OCI-LY3 (cell line): ENCODE results near the gene SLC28A2.
"Not testable (repeated sequence)": the region's sequence is repeated elsewhere in the genome, so short reads cannot be mapped to it uniquely, and the experiment has no call there.

ENCODE experiments used
- H2AFZ ChIP-seq: fragments of 200-600, 300-600 bp; shearing (Covaris generic); 2 replicates; pipeline ENCODE4 v1.6.0; 2014; ENCODE audit warnings: antibody characterized with exemption, low read depth, low read length
- H3K27ac ChIP-seq: fragments of 200-600, 300-600 bp; sonication (generic); 2 replicates; pipeline ENCODE4 v1.5.1; 2014; ENCODE audit warnings: mild to moderate bottlenecking, low read length, moderate library complexity, mixed read lengths
- H3K27me3 ChIP-seq: fragments of 200-600, 300-600 bp; sonication (generic); 2 replicates; pipeline ENCODE4 v1.6.1; 2014; ENCODE audit warnings: low read depth, low read length, mixed read lengths
- H3K36me3 ChIP-seq: fragments of 200-600, 300-600 bp; sonication (generic); replicated peaks from 2 replicates; pipeline ENCODE3; 2014; ENCODE audit warnings: low read depth, low read length, mixed read lengths
- H3K4me1 ChIP-seq: fragments of 300-600, 200-600 bp; sonication (generic); 2 replicates; pipeline ENCODE4 v1.6.1; 2014; ENCODE audit warnings: low read length, mixed read lengths
- H3K4me2 ChIP-seq: fragments of 200-600, 300-600 bp; sonication (generic); 2 replicates; pipeline ENCODE4 v1.6.1; 2014; ENCODE audit warnings: low read length, mixed read lengths
- H3K4me3 ChIP-seq: fragments of 300-600, 200-600 bp; sonication (generic); 2 replicates; pipeline ENCODE4 v1.5.1; 2014; ENCODE audit warnings: antibody characterized with exemption, mild to moderate bottlenecking, low read length, moderate library complexity
- H3K79me2 ChIP-seq: fragments of 300-600, 200-600 bp; shearing (Covaris generic); 2 replicates; pipeline ENCODE4 v1.6.1; 2014; ENCODE audit warnings: mild to moderate bottlenecking, low read length, mixed read lengths
- H3K9ac ChIP-seq: fragments of 300-600, 200-600 bp; shearing (Covaris generic); 2 replicates; pipeline ENCODE4 v1.6.0; 2014; ENCODE audit warnings: mild to moderate bottlenecking, low read length, moderate library complexity
- H3K9me3 ChIP-seq: fragments of 200-600, 300-600 bp; shearing (Covaris generic); 2 replicates; pipeline ENCODE4 v1.6.1; 2014; ENCODE audit warnings: low read length, mixed read lengths; ENCODE audit not compliant: insufficient read depth
- H4K20me1 ChIP-seq: fragments of 200-600, 300-600 bp; sonication (generic); 2 replicates; pipeline ENCODE4 v1.6.1; 2016; ENCODE audit warnings: low read length, mixed read lengths; ENCODE audit not compliant: insufficient read depth
- EZH2phosphoT487 ChIP-seq: fragments of 200-600 bp; shearing (Covaris generic); IDR thresholded peaks from 2 replicates; pipeline ENCODE4 v1.6.1; 2018; ENCODE audit warnings: antibody characterized with exemption, mixed run types, low read depth
- TF ChIP-seq, protein P1 (sequence below): fragments of 200-600, 300-600 bp; sonication (generic); IDR thresholded peaks from 2 replicates; pipeline ENCODE4 v1.5.1; 2014; ENCODE audit warnings: antibody characterized with exemption, low read length, low read depth

SLC28A2 gene

DNA sequence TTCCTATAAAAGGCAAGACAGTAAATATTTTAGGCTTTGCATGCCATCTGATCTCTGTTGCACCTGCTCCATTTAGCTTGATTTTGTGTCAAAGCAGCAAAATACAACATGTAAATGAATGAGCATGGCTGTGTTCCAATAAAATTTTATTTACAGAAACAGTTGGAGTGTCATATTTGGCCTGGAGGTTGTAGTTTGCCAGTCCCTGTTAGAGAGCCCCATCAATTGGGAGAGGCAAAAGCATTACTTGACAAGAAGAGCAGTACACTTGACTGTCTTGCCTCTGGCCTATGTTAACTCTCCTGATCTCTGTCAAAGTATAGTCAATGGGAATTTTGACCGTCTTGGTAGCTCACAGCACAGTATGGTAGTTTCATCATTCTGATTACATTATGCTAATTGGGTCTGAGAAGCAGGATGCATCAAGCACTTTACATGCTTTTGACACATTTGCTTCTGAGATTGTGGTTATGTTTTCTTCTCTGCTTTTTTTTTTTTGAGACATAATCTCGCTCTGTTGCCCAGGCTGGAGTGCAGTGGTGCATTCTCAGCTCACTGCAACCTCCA lies 35.4 kb downstream of the SLC28A2 start:
- Histone ChIP-seq H3K9me3 (no peaks in the 10 kb centered on the region), H3K36me3 (no peaks in the 10 kb centered on the region), H3K4me3 (no peak overlapping the region), H3K79me2 (no peaks in the 10 kb centered on the region), H3K4me1 (no peaks in the 10 kb centered on the region), H4K20me1 (no peaks in the 10 kb centered on the region), H3K27me3 (no peaks in the 10 kb centered on the region), H2AFZ (no peak overlapping the region), H3K9ac (no peak overlapping the region), H3K4me2 (no peak overlapping the region), H3K27ac (no peak overlapping the region)
- no peak for TF ChIP-seq EZH2phosphoT487
- TF ChIP-seq, protein P1, sequence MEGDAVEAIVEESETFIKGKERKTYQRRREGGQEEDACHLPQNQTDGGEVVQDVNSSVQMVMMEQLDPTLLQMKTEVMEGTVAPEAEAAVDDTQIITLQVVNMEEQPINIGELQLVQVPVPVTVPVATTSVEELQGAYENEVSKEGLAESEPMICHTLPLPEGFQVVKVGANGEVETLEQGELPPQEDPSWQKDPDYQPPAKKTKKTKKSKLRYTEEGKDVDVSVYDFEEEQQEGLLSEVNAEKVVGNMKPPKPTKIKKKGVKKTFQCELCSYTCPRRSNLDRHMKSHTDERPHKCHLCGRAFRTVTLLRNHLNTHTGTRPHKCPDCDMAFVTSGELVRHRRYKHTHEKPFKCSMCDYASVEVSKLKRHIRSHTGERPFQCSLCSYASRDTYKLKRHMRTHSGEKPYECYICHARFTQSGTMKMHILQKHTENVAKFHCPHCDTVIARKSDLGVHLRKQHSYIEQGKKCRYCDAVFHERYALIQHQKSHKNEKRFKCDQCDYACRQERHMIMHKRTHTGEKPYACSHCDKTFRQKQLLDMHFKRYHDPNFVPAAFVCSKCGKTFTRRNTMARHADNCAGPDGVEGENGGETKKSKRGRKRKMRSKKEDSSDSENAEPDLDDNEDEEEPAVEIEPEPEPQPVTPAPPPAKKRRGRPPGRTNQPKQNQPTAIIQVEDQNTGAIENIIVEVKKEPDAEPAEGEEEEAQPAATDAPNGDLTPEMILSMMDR, result no peak

DNA sequence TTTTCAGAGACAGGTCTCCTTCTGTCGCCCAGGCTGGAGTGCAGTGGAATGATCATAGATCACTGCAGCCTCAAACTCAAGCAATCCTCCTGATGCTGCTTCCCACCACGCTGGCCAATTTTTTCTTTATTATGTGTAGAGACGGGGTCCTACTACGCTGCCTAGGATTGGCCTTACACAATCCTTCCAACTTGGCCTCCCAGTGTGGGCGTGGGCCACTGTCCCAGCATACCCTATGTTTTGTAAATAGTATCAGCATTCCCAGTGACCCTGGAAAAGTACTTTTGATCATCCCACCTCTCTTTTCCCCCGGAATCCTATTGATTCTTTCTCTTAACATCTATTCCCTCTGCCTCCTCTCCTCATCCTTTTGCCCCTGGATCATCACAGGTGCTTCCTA lies 36.9 kb downstream of the SLC28A2 start:
- H4K20me1 ChIP-seq, result no peaks in the 10 kb centered on the region

DNA sequence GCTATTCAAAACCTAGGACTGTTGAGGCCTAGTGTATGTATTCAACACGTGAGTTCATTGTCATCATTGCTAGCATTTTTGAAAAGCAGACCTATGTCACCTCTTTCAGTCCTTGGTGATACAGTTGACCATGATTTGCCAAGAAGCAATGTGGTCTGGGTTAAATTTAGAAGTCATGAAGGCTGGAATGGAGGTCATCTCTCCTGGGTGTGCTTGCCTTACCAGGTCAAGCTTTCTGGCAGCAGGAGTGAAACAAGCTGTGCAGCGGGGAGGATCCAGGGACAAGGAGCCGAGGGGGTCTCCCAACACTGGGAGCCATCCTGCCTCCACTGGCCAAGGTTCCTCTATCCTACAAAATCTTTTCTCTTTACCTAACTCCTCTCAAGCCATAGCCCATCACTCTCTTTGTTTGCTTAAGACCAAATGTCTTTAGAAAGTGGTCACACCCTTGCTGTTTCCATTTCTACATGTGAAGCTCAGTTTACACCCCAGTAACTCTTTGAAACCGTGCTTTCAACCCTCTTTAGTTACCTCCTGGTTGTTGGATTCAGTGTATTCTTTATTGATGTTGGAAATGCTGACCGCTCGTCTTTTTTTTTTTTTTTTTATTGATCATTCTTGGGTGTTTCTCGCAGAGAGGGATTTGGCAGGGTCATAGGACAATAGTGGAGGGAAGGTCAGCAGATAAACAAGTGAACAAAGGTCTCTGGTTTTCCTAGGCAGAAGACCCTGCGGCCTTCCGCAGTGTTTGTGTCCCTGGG lies 40.0 kb downstream of the SLC28A2 start:
- H4K20me1 ChIP-seq, result no peaks in the 10 kb centered on the region
- no peak overlapping the region for H3K9ac ChIP-seq
- no peaks in the 10 kb centered on the region for H3K4me1 ChIP-seq
- no peaks in the 10 kb centered on the region for H3K36me3 ChIP-seq
- no peaks in the 10 kb centered on the region for H3K27me3 ChIP-seq
- H3K4me2 ChIP-seq, result no peak overlapping the region
- H2AFZ ChIP-seq, result no peak overlapping the region
- no peak for TF ChIP-seq EZH2phosphoT487
- TF ChIP-seq, protein P1, result no peak
- H3K79me2 ChIP-seq, result no peaks in the 10 kb centered on the region
- no peaks in the 10 kb centered on the region for H3K9me3 ChIP-seq
- H3K27ac ChIP-seq, result no peak overlapping the region
- no peak overlapping the region for H3K4me3 ChIP-seq

More for the DNA sequence above, 36.9 kb downstream of the SLC28A2 start:
- no peak overlapping the region for H3K4me2 ChIP-seq
- no peak overlapping the region for H3K27ac ChIP-seq
- no peaks in the 10 kb centered on the region for H3K9me3 ChIP-seq
- TF ChIP-seq EZH2phosphoT487, result no peak
- TF ChIP-seq, protein P1, result no peak
- H3K4me1 ChIP-seq, result no peaks in the 10 kb centered on the region
- no peaks in the 10 kb centered on the region for H3K27me3 ChIP-seq
- no peaks in the 10 kb centered on the region for H3K79me2 ChIP-seq
- no peak overlapping the region for H3K9ac ChIP-seq
- no peak overlapping the region for H3K4me3 ChIP-seq
- no peaks in the 10 kb centered on the region for H3K36me3 ChIP-seq
- H2AFZ ChIP-seq, result no peak overlapping the region

DNA sequence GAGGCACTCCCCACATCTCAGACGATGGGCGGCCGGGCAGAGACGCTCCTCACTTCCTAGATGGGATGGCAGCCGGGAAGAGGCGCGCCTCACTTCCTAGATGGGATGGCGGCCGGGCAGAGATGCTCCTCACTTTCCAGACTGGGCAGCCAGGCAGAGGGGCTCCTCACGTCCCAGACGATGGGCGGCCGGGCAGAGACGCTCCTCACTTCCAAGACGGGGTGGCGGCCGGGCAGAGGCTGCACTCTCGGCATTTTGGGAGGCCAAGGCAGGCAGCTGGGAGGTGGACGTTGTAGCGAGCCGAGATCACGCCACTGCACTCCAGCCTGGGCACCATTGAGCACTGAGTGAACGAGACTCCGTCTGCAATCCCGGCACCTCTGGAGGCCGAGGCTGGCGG lies 41.3 kb downstream of the SLC28A2 start:
- not testable (repeated sequence) for H3K9ac ChIP-seq, H2AFZ ChIP-seq, H3K27ac ChIP-seq, H3K27me3 ChIP-seq, H3K4me2 ChIP-seq, H3K79me2 ChIP-seq, H3K4me3 ChIP-seq, H4K20me1 ChIP-seq, H3K9me3 ChIP-seq, H3K4me1 ChIP-seq, H3K36me3 ChIP-seq

DNA sequence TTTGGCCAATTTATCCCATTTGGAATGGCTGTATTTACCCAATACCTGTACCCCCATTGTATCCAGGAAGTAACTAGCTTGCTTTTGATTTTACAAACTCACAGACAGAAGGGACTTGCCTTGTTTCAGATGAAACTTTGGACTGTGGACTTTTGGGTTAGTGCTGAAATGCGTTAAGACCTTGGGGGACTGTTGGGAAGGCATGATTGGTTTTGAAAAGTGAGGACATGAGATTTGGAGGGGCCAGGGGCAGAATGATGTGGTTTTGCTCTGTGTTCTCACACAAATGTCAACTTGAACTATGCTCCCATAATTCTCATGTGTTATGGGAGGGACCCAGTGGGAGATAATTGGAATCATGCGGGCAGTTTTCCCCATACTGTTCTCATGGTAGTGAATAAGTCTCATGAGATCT lies 46.9 kb downstream of the SLC28A2 start:
- not testable (repeated sequence) for H3K4me2 ChIP-seq, H3K9ac ChIP-seq, H3K36me3 ChIP-seq, H3K27me3 ChIP-seq, H3K4me1 ChIP-seq, H3K27ac ChIP-seq, H2AFZ ChIP-seq, H3K79me2 ChIP-seq, H3K9me3 ChIP-seq, H3K4me3 ChIP-seq, H4K20me1 ChIP-seq
